CD14-positive monocyte (primary cell): ENCODE measurements around the gene HLCS. TPM values are rescaled to one million over a fixed set of nuclear protein-coding genes. Genes with fewer than 3 reads are reported as not detected.
A peak's percentile ranks its signal among the peaks of the same experiment; 100 is the strongest.

Source experiments
- DNase-seq, 3 donors: peaks; one replicate each; pipeline ENCODE4 v3.0.0-alpha.2; 2011 to 2022
- H2AFZ ChIP-seq: 2 replicates; pipeline ENCODE4 v1.6.0; 2012; ENCODE audit warnings: mild to moderate bottlenecking, low read depth, low read length, inconsistent platforms; ENCODE audit not compliant: insufficient read depth, poor library complexity, severe bottlenecking
- H3K27ac ChIP-seq, 2 donors: 1 replicate in 1 of 2; 2 replicates in 1 of 2; pipeline ENCODE4 v1.5.1; 2012 to 2013; ENCODE audit warnings: low read length in 2 of 2, control low read depth in 1 of 2, inconsistent platforms in 1 of 2, low read depth in 1 of 2, mild to moderate bottlenecking in 1 of 2
- H3K27me3 ChIP-seq, 2 donors: one replicate each; pipeline versions ENCODE4 v1.6.0 to v1.6.1; 2011 to 2013; ENCODE audit warnings: low read length in 2 of 2; ENCODE audit not compliant: control insufficient read depth in 2 of 2, insufficient read depth in 2 of 2
- H3K36me3 ChIP-seq, 2 donors: replicated peaks in 1 of 2; 1 replicate in 1 of 2; 2 replicates in 1 of 2; pipeline versions ENCODE4 v1.5.1 to v1.6.1; 2012 to 2013; ENCODE audit warnings: low read length in 2 of 2, control low read depth in 1 of 2, inconsistent platforms in 1 of 2, mild to moderate bottlenecking in 1 of 2; ENCODE audit not compliant: insufficient read depth in 2 of 2, control insufficient read depth in 1 of 2
- H3K4me1 ChIP-seq, 2 donors: 1 replicate in 1 of 2; 2 replicates in 1 of 2; pipeline versions ENCODE4 v1.5.1 to v1.6.1; 2012 to 2013; ENCODE audit warnings: low read length in 2 of 2, control low read depth in 1 of 2, inconsistent platforms in 1 of 2, mild to moderate bottlenecking in 1 of 2, moderate library complexity in 1 of 2; ENCODE audit not compliant: insufficient read depth in 2 of 2, control insufficient read depth in 1 of 2
- H3K4me2 ChIP-seq: replicated peaks from 2 replicates; pipeline ENCODE3; 2012; ENCODE audit warnings: low read length, moderate library complexity, mild to moderate bottlenecking; ENCODE audit not compliant: poor library complexity, severe bottlenecking; ENCODE audit errors: extremely low read depth
- H3K4me3 ChIP-seq, 3 experiments: fragments of 200-600 bp in 1 of 3; sonication (generic) in 1 of 3; replicated peaks in 1 of 3; 1 replicate in 2 of 3; 2 replicates in 1 of 3; pipeline ENCODE4 v1.5.1; 2011 to 2013; ENCODE audit warnings: low read length in 3 of 3, mild to moderate bottlenecking in 3 of 3, control low read depth in 2 of 3, low read depth in 2 of 3, inconsistent platforms in 1 of 3, moderate library complexity in 1 of 3
- H3K79me2 ChIP-seq: 2 replicates; pipeline ENCODE4 v1.6.0; 2012; ENCODE audit warnings: mild to moderate bottlenecking, control low read depth, inconsistent platforms, low read length, moderate library complexity; ENCODE audit not compliant: insufficient read depth
- H3K9ac ChIP-seq: 2 replicates; pipeline ENCODE4 v1.6.0; 2017; ENCODE audit warnings: low read length, mild to moderate bottlenecking; ENCODE audit not compliant: insufficient read depth, poor library complexity, severe bottlenecking
- H3K9me3 ChIP-seq, 2 donors: replicated peaks in 1 of 2; 1 replicate in 1 of 2; 2 replicates in 1 of 2; pipeline versions ENCODE4 v1.5.1 to v1.6.1; 2012 to 2013; ENCODE audit warnings: low read length in 2 of 2, control low read depth in 1 of 2; ENCODE audit not compliant: control insufficient read depth in 1 of 2, insufficient read depth in 1 of 2
- H4K20me1 ChIP-seq: 2 replicates; pipeline ENCODE4 v1.6.0; 2012; ENCODE audit warnings: mild to moderate bottlenecking, low read length, control low read depth, moderate library complexity; ENCODE audit not compliant: insufficient read depth
- H3K27ac Mint-ChIP-seq, 7 donors: one replicate each; pipeline ENCODE4 v1.8.0; 2020; ENCODE audit warnings: mild to moderate bottlenecking in 7 of 7, mixed read lengths in 7 of 7, moderate library complexity in 6 of 7, inconsistent platforms in 2 of 7
- H3K27me3 Mint-ChIP-seq, 3 donors: one replicate each; pipeline ENCODE4 v1.8.0; 2021 to 2022; ENCODE audit warnings: low read depth in 3 of 3, mild to moderate bottlenecking in 3 of 3, mixed read lengths in 3 of 3, moderate library complexity in 3 of 3, inconsistent platforms in 1 of 3
- H3K36me3 Mint-ChIP-seq, 2 donors: one replicate each; pipeline ENCODE4 v1.8.0; 2020; ENCODE audit warnings: mixed read lengths in 2 of 2, inconsistent platforms in 1 of 2, mild to moderate bottlenecking in 1 of 2
- H3K4me1 Mint-ChIP-seq: one replicate; pipeline ENCODE4 v1.8.0; 2020; ENCODE audit warnings: mild to moderate bottlenecking, mixed read lengths
- H3K4me3 Mint-ChIP-seq, 2 donors: one replicate each; pipeline ENCODE4 v1.8.0; 2020; ENCODE audit warnings: mild to moderate bottlenecking in 2 of 2, mixed read lengths in 2 of 2, moderate library complexity in 1 of 2
- H3K9me3 Mint-ChIP-seq, 7 donors: one replicate each; pipeline ENCODE4 v1.8.0; 2020 to 2022; ENCODE audit warnings: mixed read lengths in 7 of 7, mild to moderate bottlenecking in 6 of 7, moderate library complexity in 6 of 7, inconsistent platforms in 2 of 7
- CTCF ChIP-seq: fragments of 200-600 bp; IDR thresholded peaks from one replicate; pipeline ENCODE4 v1.8.0; 2022; ENCODE audit warnings: antibody characterized with exemption, mild to moderate bottlenecking
- WGBS: methylation state at CpG from one replicate; pipeline ENCODE4 v1.1.5; 2013; ENCODE audit warnings: missing lambda C conversion rate; ENCODE audit not compliant: insufficient coverage; 5-methylcytosine and 5-hydroxymethylcytosine counted together
- intact Hi-C, 2 donors: fragments of 100-400 bp; cut with micrococcal nuclease; formaldehyde crosslinking; loops; one replicate each; pipeline versions ENCODE4 v1.15.0 to v1.15.1; 2023
- polyA plus RNA-seq, 3 donors: library from polyadenylated mRNA; depleted of rRNA in 1 of 3; unstranded in 2 of 3; stranded (reverse) in 1 of 3; fragments of 300-500 nt in 2 of 3; fragments of >200 nt in 1 of 3; fragmentation: Illumina TruSeq in 2 of 3; gene quantifications; 1 replicate in 2 of 3; 2 replicates in 1 of 3; pipeline ENCODE4 v1.2.3, GENCODE V29; 2012 to 2021

Gene HLCS
- polyA plus RNA-seq, 3 donors, result 2.1 to 3.1 (median 2.2) TPM

- Histone ChIP-seq H3K4me2 (no peak overlapping the region), H3K27me3 (peaks cover 0 to 6% of the 10 kb centered on the region in 2 donors), H2AFZ (no peak overlapping the region), H3K9me3 (no peaks in the 10 kb centered on the region), H3K27ac (no peak overlapping the region), H3K4me1 (no peaks in the 10 kb centered on the region), H3K9ac (no peak overlapping the region), H4K20me1 (no peaks in the 10 kb centered on the region), H3K4me3 (no peak overlapping the region), H3K36me3 (no peaks in the 10 kb centered on the region), H3K79me2 (no peaks in the 10 kb centered on the region)
- peaks cover 0 to 9% (median 2%) of the 10 kb centered on the region in 7 donors for H3K9me3 Mint-ChIP-seq
- DNase-seq, result no peak
- no peaks in the 10 kb centered on the region for H3K4me1 Mint-ChIP-seq
- H3K27me3 Mint-ChIP-seq, result peaks cover 8 to 19% (median 16%) of the 10 kb centered on the region in 3 donors
- WGBS, result no CpG with 5 or more reads among the region's 4 CpGs
- no peaks in the 10 kb centered on the region for H3K36me3 Mint-ChIP-seq
- no peak overlapping the region for H3K27ac Mint-ChIP-seq
- TF ChIP-seq CTCF, result no peak
- no peak overlapping the region for H3K4me3 Mint-ChIP-seq
- intact Hi-C loops, result no loop called here
Measured at GRCh38 chr21:36735201-36735515, 231.3 kb downstream of the HLCS start.

GRCh38 chr21:36734367-36735200 is 231.9 kb downstream of the HLCS start:
- H3K79me2 ChIP-seq, result no peaks in the 10 kb centered on the region
- no peak overlapping the region for H3K4me3 Mint-ChIP-seq
- H3K36me3 Mint-ChIP-seq, result no peaks in the 10 kb centered on the region
- 100% methylated on average over 6 of the region's 9 CpGs for WGBS
- no peak for TF ChIP-seq CTCF
- H3K9me3 ChIP-seq, result no peaks in the 10 kb centered on the region
- no peak for DNase-seq
- H4K20me1 ChIP-seq, result no peaks in the 10 kb centered on the region
- H3K27me3 ChIP-seq, result peaks cover 0 to 6% of the 10 kb centered on the region in 2 donors
- H3K27ac Mint-ChIP-seq, result peak overlapping the region in 1 of 7 donors; percentile 53
- peaks cover 7 to 18% (median 17%) of the 10 kb centered on the region in 3 donors for H3K27me3 Mint-ChIP-seq
- H3K9me3 Mint-ChIP-seq, result peaks cover 0 to 9% (median 2%) of the 10 kb centered on the region in 7 donors
- H3K4me3 ChIP-seq, result no peak overlapping the region
- H3K27ac ChIP-seq, result no peak overlapping the region
- no peak overlapping the region for H2AFZ ChIP-seq
- H3K4me1 ChIP-seq, result no peaks in the 10 kb centered on the region
- intact Hi-C loops, result no loop called here
- no peak overlapping the region for H3K9ac ChIP-seq
- H3K4me2 ChIP-seq, result no peak overlapping the region
- H3K4me1 Mint-ChIP-seq, result no peaks in the 10 kb centered on the region
- no peaks in the 10 kb centered on the region for H3K36me3 ChIP-seq
